Endothelial cell (in vitro differentiated cells): ENCODE results near the gene GSG1. TPM values are rescaled to one million over a fixed set of nuclear protein-coding genes. Genes with fewer than 3 reads are reported as not detected.

Source experiments
- DNase-seq: peaks from one replicate; pipeline ENCODE4 v3.0.0; 2021; ENCODE audit warnings: low spot score
- H3K27ac Mint-ChIP-seq: one replicate; pipeline ENCODE4 v1.8.0; 2021; ENCODE audit warnings: mixed read lengths, inconsistent platforms; ENCODE audit not compliant: unreplicated experiment
- H3K27me3 Mint-ChIP-seq: one replicate; pipeline ENCODE4 v1.8.0; 2021; ENCODE audit warnings: mild to moderate bottlenecking, moderate library complexity, mixed read lengths, inconsistent platforms; ENCODE audit not compliant: unreplicated experiment
- H3K36me3 Mint-ChIP-seq: one replicate; pipeline ENCODE4 v1.8.0; 2021; ENCODE audit warnings: mild to moderate bottlenecking, low read depth, mixed read lengths, inconsistent platforms; ENCODE audit not compliant: unreplicated experiment
- H3K4me1 Mint-ChIP-seq: one replicate; pipeline ENCODE4 v1.8.0; 2021; ENCODE audit warnings: mild to moderate bottlenecking, mixed read lengths, inconsistent platforms; ENCODE audit not compliant: unreplicated experiment
- H3K4me3 Mint-ChIP-seq: one replicate; pipeline ENCODE4 v1.8.0; 2021; ENCODE audit warnings: mild to moderate bottlenecking, mixed read lengths, inconsistent platforms; ENCODE audit not compliant: unreplicated experiment
- H3K9me3 Mint-ChIP-seq: one replicate; pipeline ENCODE4 v1.8.0; 2021; ENCODE audit warnings: mixed read lengths, inconsistent platforms; ENCODE audit not compliant: unreplicated experiment
- CTCF ChIP-seq: fragments of 200-600 bp; sonication (generic); IDR thresholded peaks from one replicate; pipeline ENCODE4 v1.5.0; 2021; ENCODE audit warnings: antibody characterized with exemption; ENCODE audit not compliant: unreplicated experiment
- total RNA-seq: library from RNA; stranded (reverse); fragmentation: NEBNext Ultra II Directional; extraction: Animal tissue kit (Norgen Biotek cat#: 25700); gene quantifications from one replicate; pipeline ENCODE4 v1.2.1, GENCODE V29; 2021; ENCODE audit not compliant: unreplicated experiment

GSG1 gene
- total RNA-seq, 1 donor from 2014 or later = 0.46 TPM

GRCh38 chr12:13101821-13102375 is 1.6 kb downstream of the GSG1 start:
- Mint-ChIP-seq H3K27ac (peak overlapping the region; percentile 94), H3K4me1 (peaks cover 62% of the 10 kb centered on the region), H3K4me3 (peak overlapping the region; percentile 39)

GRCh38 chr12:13100882-13101769 is 2.3 kb downstream of the GSG1 start:
- TF ChIP-seq CTCF = no peak
- H3K9me3 Mint-ChIP-seq = no peaks in the 10 kb centered on the region
- peaks cover 10% of the 10 kb centered on the region for H3K36me3 Mint-ChIP-seq
- H3K4me1 Mint-ChIP-seq = peaks cover 62% of the 10 kb centered on the region
- H3K4me3 Mint-ChIP-seq = peak overlapping the region; percentile 79
- peaks cover 19% of the 10 kb centered on the region for H3K27me3 Mint-ChIP-seq
- peak overlapping the region; percentile 100 for H3K27ac Mint-ChIP-seq
- DNase-seq = peak; percentile 97

More at GRCh38 chr12:13101821-13102375, 1.6 kb downstream of the GSG1 start:
- DNase-seq = no peak
- H3K9me3 Mint-ChIP-seq = no peaks in the 10 kb centered on the region
- H3K27me3 Mint-ChIP-seq = peaks cover 19% of the 10 kb centered on the region
- peaks cover 10% of the 10 kb centered on the region for H3K36me3 Mint-ChIP-seq
- TF ChIP-seq CTCF = no peak

DNA sequence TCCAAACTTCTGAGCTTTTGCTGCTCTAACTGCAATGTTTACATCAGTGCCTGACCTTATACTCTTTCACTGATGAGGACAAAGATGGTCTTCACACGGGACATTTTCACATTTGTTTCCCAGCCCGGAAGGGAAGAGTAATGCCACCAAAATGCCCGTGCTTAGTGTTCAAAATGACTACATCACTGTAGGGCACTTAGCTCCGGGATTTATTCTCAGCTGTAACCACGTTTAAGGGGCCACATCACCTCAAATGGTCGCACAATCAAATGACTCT is 2.9 kb downstream of the GSG1 start:
- Mint-ChIP-seq H3K9me3 (no peaks in the 10 kb centered on the region), H3K4me1 (peaks cover 62% of the 10 kb centered on the region), H3K36me3 (peaks cover 10% of the 10 kb centered on the region), H3K4me3 (peak overlapping the region; percentile 79), H3K27ac (peak overlapping the region; percentile 100), H3K27me3 (peaks cover 19% of the 10 kb centered on the region)
- TF ChIP-seq CTCF = no peak
- DNase-seq = no peak

DNA sequence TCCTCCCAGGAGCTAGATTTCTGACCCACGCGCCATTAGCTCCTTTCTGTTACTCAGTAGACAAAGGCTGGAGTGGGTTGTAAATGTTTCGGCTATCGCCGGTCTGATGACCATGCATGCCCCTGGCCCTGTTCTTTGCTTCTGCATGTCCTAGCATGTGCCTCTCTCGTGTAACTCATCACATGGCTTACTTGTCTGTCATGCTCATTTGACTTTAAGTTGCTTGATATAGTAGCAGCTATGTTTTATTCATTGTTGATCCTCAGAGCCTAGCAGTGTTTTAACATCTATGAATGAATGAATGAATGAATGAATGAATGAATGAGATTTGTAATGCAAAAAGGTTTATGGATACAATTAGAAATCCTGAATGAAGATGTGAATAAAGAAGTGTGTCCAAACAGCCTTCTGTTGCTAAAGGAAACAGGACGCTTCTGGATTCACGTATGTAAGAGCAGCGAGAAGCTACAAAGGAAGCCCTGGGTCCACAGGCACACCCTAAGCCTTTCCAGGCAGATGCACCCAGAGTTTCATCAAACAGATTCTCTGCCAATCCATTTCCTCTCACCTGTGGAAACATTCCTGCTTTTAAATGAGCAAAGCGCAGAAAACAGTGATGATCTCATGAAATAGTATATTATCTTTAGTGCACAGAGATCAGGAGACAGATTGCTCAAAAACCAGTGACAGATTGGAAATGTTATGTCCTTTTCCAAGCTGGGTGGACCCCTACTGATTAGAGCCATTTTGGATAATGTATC is 3.4 kb downstream of the GSG1 start:
- Mint-ChIP-seq H3K27ac (peak overlapping the region; percentile 100), H3K27me3 (peaks cover 19% of the 10 kb centered on the region), H3K4me3 (peak overlapping the region; percentile 79), H3K36me3 (peaks cover 10% of the 10 kb centered on the region), H3K9me3 (no peaks in the 10 kb centered on the region), H3K4me1 (peaks cover 64% of the 10 kb centered on the region)
- no peak for TF ChIP-seq CTCF
- peak; percentile 20 for DNase-seq
